Measurements from ENCODE around the gene JUN.
A peak's percentile ranks its signal among the peaks of the same experiment; 100 is the strongest.

The JUN gene

GRCh38 chr1:58764294-58764978 lies 19.4 kb downstream of the JUN start:
- H3K27me3 ChIP-seq: no peaks in the 10 kb centered on the region
- H3K27ac ChIP-seq: no peak overlapping the region
- no peaks in the 10 kb centered on the region for H3K9me3 ChIP-seq
- H3K4me1 ChIP-seq: no peaks in the 10 kb centered on the region
- no peak overlapping the region for H3K4me2 ChIP-seq
- no peak overlapping the region for H3K4me3 ChIP-seq
- H3K36me3 ChIP-seq: no peaks in the 10 kb centered on the region
- TF ChIP-seq Cebpa-rat (IDR thresholded peaks at IDR 0.05): no peak
- H4K20me1 ChIP-seq: no peaks in the 10 kb centered on the region
- no peak overlapping the region for H3K9ac ChIP-seq

DNA sequence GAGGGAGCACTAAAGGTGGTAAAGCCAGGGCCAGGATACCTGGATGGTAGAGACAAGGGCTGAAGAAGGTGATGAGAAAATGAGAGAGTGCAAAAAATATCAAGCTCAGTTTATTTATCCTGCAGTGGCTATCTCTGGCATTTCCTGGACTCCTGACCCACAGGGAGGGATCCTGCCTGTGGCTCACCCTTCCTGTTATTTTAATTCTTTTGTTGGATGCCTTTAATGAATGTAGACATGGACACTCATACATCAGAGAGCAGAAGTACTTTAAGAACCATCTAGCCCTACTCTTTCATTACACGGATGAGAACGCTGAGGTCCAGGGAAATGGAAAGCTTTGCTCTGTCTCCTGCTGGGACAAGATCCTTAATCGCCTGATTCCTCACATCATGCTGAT lies 20.6 kb downstream of the JUN start:
- Histone ChIP-seq H3K9me3 (no peaks in the 10 kb centered on the region), H3K4me2 (no peak overlapping the region), H3K27me3 (no peaks in the 10 kb centered on the region), H3K9ac (no peak overlapping the region), H4K20me1 (no peaks in the 10 kb centered on the region), H3K4me1 (no peaks in the 10 kb centered on the region), H3K36me3 (no peaks in the 10 kb centered on the region), H3K27ac (no peak overlapping the region), H3K4me3 (no peak overlapping the region)
- TF ChIP-seq Cebpa-rat (IDR thresholded peaks at IDR 0.05): no peak

- Histone ChIP-seq H3K9ac (no peak overlapping the region), H3K27me3 (no peaks in the 10 kb centered on the region), H3K9me3 (no peaks in the 10 kb centered on the region), H3K27ac (no peak overlapping the region), H3K4me3 (no peak overlapping the region), H3K4me2 (no peak overlapping the region), H3K36me3 (no peaks in the 10 kb centered on the region), H3K4me1 (no peaks in the 10 kb centered on the region), H4K20me1 (no peaks in the 10 kb centered on the region)
- TF ChIP-seq Cebpa-rat (IDR thresholded peaks at IDR 0.05): no peak
Observed at GRCh38 chr1:58762806-58763205, 21.0 kb downstream of the JUN start.

DNA sequence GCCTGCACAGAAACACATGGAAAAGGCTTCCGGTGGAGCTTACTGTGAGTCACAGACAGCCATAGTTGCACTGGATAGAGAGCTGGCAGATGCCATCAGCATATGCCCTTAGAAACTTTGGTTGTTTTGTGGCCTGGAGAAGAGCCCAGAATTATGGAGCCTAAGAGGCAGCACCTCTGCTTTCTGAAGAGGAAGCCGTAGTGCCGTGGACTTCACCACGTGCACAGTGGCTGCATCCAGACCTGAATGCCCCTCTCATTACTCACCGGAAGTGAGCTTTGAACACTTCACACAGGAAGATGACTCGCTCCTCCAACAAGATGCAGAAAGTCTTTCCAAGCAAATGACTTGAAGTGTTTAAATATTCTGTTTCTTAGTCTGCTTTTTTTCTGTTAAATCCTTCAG lies 28.4 kb downstream of the JUN start:
- Histone ChIP-seq H3K4me2 (peak overlapping the region; percentile 38), H3K4me1 (peaks cover 16% of the 10 kb centered on the region), H3K4me3 (no peak overlapping the region), H3K9me3 (no peaks in the 10 kb centered on the region), H3K27ac (no peak overlapping the region), H4K20me1 (no peaks in the 10 kb centered on the region), H3K27me3 (no peaks in the 10 kb centered on the region), H3K9ac (no peak overlapping the region), H3K36me3 (no peaks in the 10 kb centered on the region)
- no peak for TF ChIP-seq Cebpa-rat (IDR thresholded peaks at IDR 0.05)

GRCh38 chr1:58754683-58755467 lies 29.0 kb downstream of the JUN start:
- no peak overlapping the region for H3K4me3 ChIP-seq
- H3K27me3 ChIP-seq: no peaks in the 10 kb centered on the region
- no peak for TF ChIP-seq Cebpa-rat (IDR thresholded peaks at IDR 0.05)
- H3K4me2 ChIP-seq: peak overlapping the region; percentile 38
- no peaks in the 10 kb centered on the region for H3K36me3 ChIP-seq
- peaks cover 16% of the 10 kb centered on the region for H3K4me1 ChIP-seq
- no peak overlapping the region for H3K9ac ChIP-seq
- no peaks in the 10 kb centered on the region for H3K9me3 ChIP-seq
- H3K27ac ChIP-seq: no peak overlapping the region
- no peaks in the 10 kb centered on the region for H4K20me1 ChIP-seq

DNA sequence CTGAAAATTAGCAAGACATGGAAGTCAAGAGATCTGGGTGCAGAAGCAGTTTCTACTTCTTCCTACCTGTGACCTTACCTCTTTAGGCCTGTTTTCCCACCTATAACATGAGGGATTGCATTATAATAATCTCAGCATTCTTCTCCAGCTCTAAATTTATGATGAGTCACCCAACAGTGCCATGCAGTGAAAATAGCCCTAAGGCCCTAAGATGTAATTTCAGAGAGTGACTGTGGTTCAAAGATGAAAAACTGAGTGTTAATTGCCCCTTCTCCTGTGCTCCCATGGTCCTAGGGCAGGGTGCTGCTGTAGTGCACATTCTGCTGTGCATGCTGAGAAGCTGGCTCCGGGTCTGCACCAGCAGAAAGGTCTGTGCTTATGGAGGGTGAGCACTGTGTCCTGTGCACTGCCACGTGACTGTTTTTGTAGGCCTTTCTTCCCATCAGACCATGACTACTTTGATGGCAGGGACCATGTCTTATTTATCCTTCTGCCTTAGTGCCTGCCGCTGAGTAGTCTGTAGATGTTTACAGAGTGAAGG lies 29.7 kb downstream of the JUN start:
- Histone ChIP-seq H3K36me3 (no peaks in the 10 kb centered on the region), H3K4me2 (no peak overlapping the region), H4K20me1 (no peaks in the 10 kb centered on the region), H3K4me1 (peaks cover 16% of the 10 kb centered on the region), H3K4me3 (no peak overlapping the region), H3K27me3 (no peaks in the 10 kb centered on the region), H3K9ac (no peak overlapping the region), H3K27ac (no peak overlapping the region), H3K9me3 (no peaks in the 10 kb centered on the region)
- no peak for TF ChIP-seq Cebpa-rat (IDR thresholded peaks at IDR 0.05)

DNA sequence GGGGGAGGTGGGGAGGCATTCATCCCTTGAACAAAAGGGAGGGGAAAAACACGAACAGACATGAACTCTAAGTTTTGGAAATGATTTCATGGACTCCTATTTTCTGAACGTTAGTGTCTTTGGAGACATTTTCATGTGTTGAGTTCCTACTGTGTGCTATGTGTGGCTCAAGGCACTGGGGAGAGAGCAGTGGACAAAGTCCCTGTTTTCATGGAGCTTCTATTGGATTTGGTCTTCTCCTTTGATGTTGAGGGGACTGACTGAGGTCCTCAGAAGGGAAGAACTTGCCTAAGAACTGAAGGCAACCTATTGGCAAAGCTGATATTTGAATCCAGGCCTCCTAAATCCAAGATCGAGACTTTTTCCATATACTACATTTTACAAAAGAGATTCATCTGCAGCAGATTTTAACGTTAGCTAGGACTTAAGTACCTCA lies 30.4 kb downstream of the JUN start:
- H3K36me3 ChIP-seq: no peaks in the 10 kb centered on the region
- no peak overlapping the region for H3K9ac ChIP-seq
- no peaks in the 10 kb centered on the region for H4K20me1 ChIP-seq
- no peak overlapping the region for H3K27ac ChIP-seq
- H3K4me1 ChIP-seq: peaks cover 16% of the 10 kb centered on the region
- TF ChIP-seq Cebpa-rat (IDR thresholded peaks at IDR 0.05): no peak
- H3K4me3 ChIP-seq: no peak overlapping the region
- H3K27me3 ChIP-seq: no peaks in the 10 kb centered on the region
- H3K9me3 ChIP-seq: no peaks in the 10 kb centered on the region
- H3K4me2 ChIP-seq: no peak overlapping the region

GRCh38 chr1:58749646-58750045 lies 34.2 kb downstream of the JUN start:
- Histone ChIP-seq H3K9ac (no peak overlapping the region), H3K4me2 (no peak overlapping the region), H3K4me1 (peaks cover under 1% of the 10 kb centered on the region; the same call in 1 of the 2 replicates), H3K9me3 (no peaks in the 10 kb centered on the region), H3K27ac (no peak overlapping the region), H4K20me1 (no peaks in the 10 kb centered on the region), H3K36me3 (no peaks in the 10 kb centered on the region), H3K4me3 (no peak overlapping the region), H3K27me3 (no peaks in the 10 kb centered on the region)
- no peak for TF ChIP-seq Cebpa-rat (IDR thresholded peaks at IDR 0.05)

GRCh38 chr1:58748666-58749065 lies 35.2 kb downstream of the JUN start:
- no peaks in the 10 kb centered on the region for H3K9me3 ChIP-seq
- no peaks in the 10 kb centered on the region for H3K27me3 ChIP-seq
- H3K27ac ChIP-seq: no peak overlapping the region
- H3K4me1 ChIP-seq: no peaks in the 10 kb centered on the region
- TF ChIP-seq Cebpa-rat (IDR thresholded peaks at IDR 0.05): no peak
- no peak overlapping the region for H3K9ac ChIP-seq
- no peaks in the 10 kb centered on the region for H4K20me1 ChIP-seq
- no peak overlapping the region for H3K4me3 ChIP-seq
- H3K4me2 ChIP-seq: no peak overlapping the region
- no peaks in the 10 kb centered on the region for H3K36me3 ChIP-seq

- no peak overlapping the region for H3K4me3 ChIP-seq
- H3K9ac ChIP-seq: no peak overlapping the region
- H3K9me3 ChIP-seq: no peaks in the 10 kb centered on the region
- no peaks in the 10 kb centered on the region for H3K27me3 ChIP-seq
- no peaks in the 10 kb centered on the region for H4K20me1 ChIP-seq
- no peak overlapping the region for H3K27ac ChIP-seq
- no peak for TF ChIP-seq Cebpa-rat (IDR thresholded peaks at IDR 0.05)
- H3K4me1 ChIP-seq: no peaks in the 10 kb centered on the region
- no peak overlapping the region for H3K4me2 ChIP-seq
- no peaks in the 10 kb centered on the region for H3K36me3 ChIP-seq
Observed at GRCh38 chr1:58746757-58747156, 37.1 kb downstream of the JUN start.

Measured in BLaER1 (cell line).